T-helper 2 cell treated with Interferon-gamma antibody and Interleukin-4, amounts not matched to agents 5 μg/mL and 100 μg/mL, for 36 hours (primary cell): ENCODE measurements around the gene GAS2L1.

Experiments used
- DNase-seq: peaks from one replicate; pipeline ENCODE4 v3.0.0; 2021; ENCODE audit warnings: low spot score
- H3K27ac Mint-ChIP-seq: one replicate; pipeline ENCODE4 v1.8.0; 2021; ENCODE audit warnings: mild to moderate bottlenecking, mixed read lengths
- H3K27me3 Mint-ChIP-seq: one replicate; pipeline ENCODE4 v1.8.0; 2021; ENCODE audit warnings: low read depth, mixed read lengths
- H3K36me3 Mint-ChIP-seq: one replicate; pipeline ENCODE4 v1.8.0; 2021; ENCODE audit warnings: low read depth, mixed read lengths
- H3K4me1 Mint-ChIP-seq: one replicate; pipeline ENCODE4 v1.8.0; 2021; ENCODE audit warnings: low read depth, mixed read lengths
- H3K4me3 Mint-ChIP-seq: one replicate; pipeline ENCODE4 v1.8.0; 2022; ENCODE audit warnings: mild to moderate bottlenecking, moderate library complexity, mixed read lengths
- H3K9me3 Mint-ChIP-seq: one replicate; pipeline ENCODE4 v1.8.0; 2021; ENCODE audit warnings: mixed read lengths

The GAS2L1 gene

GRCh38 chr22:29309332-29310064 lies 3.0 kb downstream of the GAS2L1 start:
- Mint-ChIP-seq H3K27ac (no peak overlapping the region), H3K4me3 (no peak overlapping the region), H3K4me1 (peaks cover 17% of the 10 kb centered on the region), H3K27me3 (peaks cover 32% of the 10 kb centered on the region), H3K9me3 (no peaks in the 10 kb centered on the region), H3K36me3 (peaks cover 1% of the 10 kb centered on the region)
- no peak for DNase-seq

- H3K27me3 Mint-ChIP-seq = peaks cover 34% of the 10 kb centered on the region
- peaks cover 18% of the 10 kb centered on the region for H3K4me1 Mint-ChIP-seq
- H3K36me3 Mint-ChIP-seq = peaks cover 1% of the 10 kb centered on the region
- no peak overlapping the region for H3K27ac Mint-ChIP-seq
- no peak overlapping the region for H3K4me3 Mint-ChIP-seq
- DNase-seq = no peak
- no peaks in the 10 kb centered on the region for H3K9me3 Mint-ChIP-seq
Observed at GRCh38 chr22:29310065-29310862, 3.8 kb downstream of the GAS2L1 start.

- peaks cover 17% of the 10 kb centered on the region for H3K4me1 Mint-ChIP-seq
- H3K27ac Mint-ChIP-seq = no peak overlapping the region
- no peak overlapping the region for H3K4me3 Mint-ChIP-seq
- DNase-seq = peak; percentile 80
- H3K36me3 Mint-ChIP-seq = peaks cover 1% of the 10 kb centered on the region
- no peaks in the 10 kb centered on the region for H3K9me3 Mint-ChIP-seq
- peaks cover 32% of the 10 kb centered on the region for H3K27me3 Mint-ChIP-seq
Observed at GRCh38 chr22:29310863-29311339, 4.5 kb downstream of the GAS2L1 start.

GRCh38 chr22:29311464-29312217 lies 5.2 kb downstream of the GAS2L1 start:
- H3K36me3 Mint-ChIP-seq = peaks cover 1% of the 10 kb centered on the region
- no peak overlapping the region for H3K4me3 Mint-ChIP-seq
- peaks cover 35% of the 10 kb centered on the region for H3K27me3 Mint-ChIP-seq
- H3K9me3 Mint-ChIP-seq = no peaks in the 10 kb centered on the region
- peaks cover 12% of the 10 kb centered on the region for H3K4me1 Mint-ChIP-seq
- H3K27ac Mint-ChIP-seq = no peak overlapping the region
- DNase-seq = no peak

DNA sequence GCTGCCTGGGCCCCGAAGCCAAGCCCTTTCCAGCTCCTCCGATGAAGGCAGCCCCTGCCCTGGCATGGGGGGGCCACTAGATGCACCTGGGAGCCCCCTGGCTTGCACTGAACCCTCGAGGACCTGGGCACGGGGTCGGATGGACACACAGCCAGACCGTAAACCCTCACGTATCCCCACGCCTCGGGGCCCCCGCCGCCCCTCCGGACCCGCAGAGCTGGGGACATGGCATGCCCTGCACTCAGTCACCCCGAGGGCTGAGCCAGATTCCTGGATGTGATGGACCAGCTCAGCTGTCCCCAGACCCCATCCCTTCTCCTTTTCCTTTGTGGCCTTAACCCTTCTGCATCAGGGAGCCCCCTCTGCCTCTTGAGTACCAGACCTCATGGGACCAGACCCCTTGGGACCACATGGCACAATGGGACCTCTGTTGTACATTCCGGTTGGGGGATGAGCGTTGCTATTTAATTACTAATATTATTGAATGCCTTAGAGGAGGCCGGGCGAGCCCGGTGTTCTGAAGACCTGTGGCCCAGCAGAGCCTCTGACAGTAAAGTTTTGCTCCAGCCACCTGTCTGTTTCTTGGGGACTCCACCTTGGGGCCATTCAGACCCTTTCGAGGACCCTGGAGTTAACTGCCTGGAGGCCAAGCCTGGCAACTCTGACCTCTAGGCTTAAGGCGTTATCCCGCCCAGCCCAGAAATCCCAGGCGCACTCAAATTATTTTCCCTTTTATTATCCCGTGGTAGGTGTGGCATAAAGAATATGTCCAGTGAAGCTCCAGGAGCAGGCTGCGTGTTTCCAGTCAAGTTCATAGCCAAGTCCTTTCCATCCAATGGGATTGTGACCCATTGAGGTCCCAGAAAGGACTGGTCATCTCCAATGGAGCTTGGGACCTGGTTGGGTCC lies 6.0 kb downstream of the GAS2L1 start:
- peaks cover 1% of the 10 kb centered on the region for H3K36me3 Mint-ChIP-seq
- no peak for DNase-seq
- no peak overlapping the region for H3K27ac Mint-ChIP-seq
- peaks cover 12% of the 10 kb centered on the region for H3K4me1 Mint-ChIP-seq
- H3K9me3 Mint-ChIP-seq = no peaks in the 10 kb centered on the region
- no peak overlapping the region for H3K4me3 Mint-ChIP-seq
- H3K27me3 Mint-ChIP-seq = peaks cover 41% of the 10 kb centered on the region

DNA sequence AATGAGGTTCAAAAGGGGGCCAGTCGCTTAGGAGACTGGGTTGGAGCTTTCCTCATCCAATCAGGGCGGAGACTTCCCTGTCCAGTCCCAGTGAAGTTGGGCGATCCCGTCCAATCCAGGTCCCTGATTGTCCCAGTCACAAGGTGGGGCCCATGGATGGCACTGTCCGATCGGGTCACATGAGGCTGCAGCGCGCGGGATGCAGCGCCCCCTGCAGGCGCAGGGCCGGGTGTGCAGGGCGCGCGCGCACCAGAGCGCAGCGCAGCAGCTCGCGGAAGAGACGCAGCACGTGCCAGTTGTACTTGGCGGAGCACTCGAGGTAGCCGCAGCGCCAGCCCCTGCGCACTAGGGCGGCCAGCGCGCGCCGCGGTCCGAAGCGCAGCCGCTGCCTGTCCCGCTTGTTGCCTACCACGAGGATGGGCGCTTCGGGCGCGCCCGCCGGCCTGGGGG lies 6.7 kb downstream of the GAS2L1 start:
- DNase-seq = no peak
- Mint-ChIP-seq H3K4me1 (peaks cover 12% of the 10 kb centered on the region), H3K27ac (no peak overlapping the region), H3K27me3 (peaks cover 41% of the 10 kb centered on the region), H3K36me3 (peaks cover 1% of the 10 kb centered on the region), H3K9me3 (no peaks in the 10 kb centered on the region), H3K4me3 (no peak overlapping the region)

- Mint-ChIP-seq H3K4me1 (peaks cover 12% of the 10 kb centered on the region), H3K9me3 (no peaks in the 10 kb centered on the region), H3K4me3 (peak overlapping the region; percentile 47), H3K36me3 (peaks cover 1% of the 10 kb centered on the region), H3K27me3 (peaks cover 41% of the 10 kb centered on the region), H3K27ac (no peak overlapping the region)
- DNase-seq = no peak
Observed at GRCh38 chr22:29313576-29314466, 7.4 kb downstream of the GAS2L1 start.

DNA sequence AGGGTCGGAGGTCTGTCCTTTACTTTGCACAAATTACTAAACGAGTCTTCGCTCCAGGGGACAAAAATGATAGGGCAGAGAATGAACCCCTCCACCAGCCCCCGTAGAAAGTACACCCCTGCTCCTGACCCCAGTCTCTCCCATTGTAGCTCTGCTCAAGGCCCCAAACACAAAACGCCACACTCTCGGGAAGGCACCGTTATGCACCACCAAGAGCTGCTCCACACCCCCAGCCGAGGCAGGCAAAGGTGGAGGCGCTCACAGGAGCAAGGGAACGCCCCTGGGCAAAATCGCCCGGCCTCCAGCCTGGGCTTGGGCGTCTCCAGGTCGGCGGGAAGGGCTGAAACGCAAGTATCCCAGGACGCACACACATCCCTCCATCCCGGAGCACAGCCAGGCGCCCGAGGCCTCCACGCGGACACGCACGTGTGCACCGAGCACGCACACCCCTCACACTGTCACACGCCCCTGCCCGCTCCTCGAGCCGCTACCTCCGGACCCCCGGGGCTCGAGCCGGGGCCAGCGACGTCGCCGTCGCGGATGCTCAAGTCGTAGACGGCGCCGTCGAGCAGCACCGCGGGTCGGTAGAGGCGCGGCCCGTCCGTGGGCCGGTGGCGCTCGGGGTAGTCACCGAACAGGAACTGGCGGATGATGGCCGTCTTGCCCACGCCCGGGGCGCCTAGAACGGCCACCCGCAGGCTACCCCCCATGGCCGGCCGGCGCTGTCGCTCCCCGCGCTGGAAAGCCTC lies 8.3 kb downstream of the GAS2L1 start:
- Mint-ChIP-seq H3K36me3 (peaks cover 1% of the 10 kb centered on the region), H3K27ac (peak overlapping the region; percentile 27), H3K4me3 (peak overlapping the region; percentile 47), H3K4me1 (peaks cover 12% of the 10 kb centered on the region), H3K27me3 (peaks cover 41% of the 10 kb centered on the region), H3K9me3 (no peaks in the 10 kb centered on the region)
- DNase-seq = no peak

DNA sequence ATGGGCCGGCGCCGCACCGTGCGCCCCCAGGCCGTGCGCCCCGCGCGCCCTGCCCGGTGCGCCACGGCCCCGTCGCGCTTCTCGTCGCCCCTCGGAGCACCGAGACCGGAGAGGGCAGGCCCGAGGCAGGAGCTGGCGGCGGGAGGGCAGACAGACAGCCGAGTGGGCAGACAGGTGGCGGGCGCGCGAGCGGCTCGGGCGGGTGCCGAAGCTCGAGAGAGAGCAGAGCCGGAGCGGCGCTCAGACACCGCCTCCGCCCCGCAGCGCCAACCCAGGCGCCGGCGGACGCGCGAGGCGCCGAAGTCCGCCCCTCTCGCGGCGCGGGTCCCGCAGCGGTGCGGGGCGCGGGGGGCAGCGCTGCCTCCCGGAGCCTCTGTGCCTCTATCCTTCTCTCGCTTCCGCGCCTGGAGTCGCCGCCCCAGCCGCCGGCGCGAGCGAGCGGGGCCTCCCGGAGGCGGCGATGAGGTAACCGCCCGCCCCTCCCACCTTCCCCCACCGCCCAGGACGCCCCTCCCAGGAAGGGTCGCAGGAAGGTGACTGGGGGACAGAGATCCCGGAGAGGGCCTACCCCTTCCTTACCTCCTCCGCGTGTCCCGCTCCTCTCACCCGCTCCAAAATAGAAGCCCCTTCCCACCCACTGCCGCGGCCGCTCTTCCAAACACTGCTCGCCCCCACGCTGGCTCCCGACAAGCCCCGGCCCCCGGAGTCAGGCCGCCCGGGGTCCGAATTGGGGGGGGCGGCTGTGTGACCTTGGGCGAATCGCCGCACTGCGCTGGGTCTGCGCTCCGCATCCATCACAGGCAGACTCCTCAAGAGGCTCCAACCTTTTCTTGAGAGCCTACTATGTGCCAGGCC lies 9.1 kb downstream of the GAS2L1 start, which contains the start of gene RASL10A:
RASL10A (minus strand) TSS at position 412 of the 855 bp plus-strand sequence. CDS start 451 bp downstream, outside the sequence.
- DNase-seq = no peak
- Mint-ChIP-seq H3K27me3 (peaks cover 41% of the 10 kb centered on the region), H3K4me3 (peak within 1 kb of the TSS; percentile 47), H3K4me1 (peaks cover 12% of the 10 kb centered on the region), H3K36me3 (peaks cover 1% of the 10 kb centered on the region), H3K9me3 (no peaks in the 10 kb centered on the region), H3K27ac (peak within 1 kb of the TSS; percentile 27)

DNA sequence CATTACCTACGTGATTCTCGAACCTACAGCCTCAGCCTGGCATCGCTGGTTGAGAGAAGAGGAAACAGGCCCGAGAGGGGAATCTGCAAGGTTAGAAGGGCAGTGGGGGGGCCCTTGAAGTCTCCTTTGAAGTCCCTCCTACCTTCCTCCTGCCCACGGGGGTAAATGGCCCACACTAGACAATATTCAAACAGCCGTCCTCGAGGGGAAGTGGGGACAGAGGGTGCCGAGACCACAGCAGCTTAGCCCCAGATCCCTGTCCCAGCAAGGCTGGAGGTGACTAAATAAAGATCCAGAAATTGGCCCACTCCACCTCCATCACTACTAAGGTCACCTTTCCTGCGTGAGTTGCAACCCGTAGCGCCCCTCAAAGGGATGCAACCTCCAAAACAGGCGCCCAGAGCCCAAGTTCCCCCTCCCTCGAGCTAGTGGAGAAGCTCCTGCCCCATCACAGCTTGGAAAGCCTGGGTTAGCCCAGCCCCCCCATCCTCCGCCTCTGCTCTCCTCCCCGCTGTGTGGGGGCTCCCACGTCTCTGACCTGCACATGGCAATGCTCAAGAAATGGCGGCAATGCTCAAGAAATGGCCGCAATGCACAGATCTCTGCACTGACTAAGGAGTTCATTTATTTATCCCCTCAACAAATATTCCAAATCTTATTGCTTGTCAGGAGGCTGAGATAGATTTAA lies 9.8 kb downstream of the GAS2L1 start:
- Mint-ChIP-seq H3K27me3 (peaks cover 41% of the 10 kb centered on the region), H3K4me1 (peaks cover 10% of the 10 kb centered on the region), H3K9me3 (no peaks in the 10 kb centered on the region), H3K36me3 (peaks cover 1% of the 10 kb centered on the region), H3K4me3 (no peak overlapping the region), H3K27ac (no peak overlapping the region)
- DNase-seq = no peak
